C4-2B (cell line): Measurements from ENCODE around the gene GPR17.

Source experiments
- ZFX ChIP-seq: fragments of 450-650 bp; IDR thresholded peaks from 2 replicates; pipeline ENCODE4 v1.6.1; 2017
- TF ChIP-seq, protein P1 (sequence below): fragments of 450-650 bp; conservative IDR thresholded peaks from 2 replicates; pipeline ENCODE4 v1.5.1; 2017; ENCODE audit warnings: mild to moderate bottlenecking

GRCh38 chr2:127661949-127662510, 16.1 kb downstream of the GPR17 start:
- TF ChIP-seq, protein P1, sequence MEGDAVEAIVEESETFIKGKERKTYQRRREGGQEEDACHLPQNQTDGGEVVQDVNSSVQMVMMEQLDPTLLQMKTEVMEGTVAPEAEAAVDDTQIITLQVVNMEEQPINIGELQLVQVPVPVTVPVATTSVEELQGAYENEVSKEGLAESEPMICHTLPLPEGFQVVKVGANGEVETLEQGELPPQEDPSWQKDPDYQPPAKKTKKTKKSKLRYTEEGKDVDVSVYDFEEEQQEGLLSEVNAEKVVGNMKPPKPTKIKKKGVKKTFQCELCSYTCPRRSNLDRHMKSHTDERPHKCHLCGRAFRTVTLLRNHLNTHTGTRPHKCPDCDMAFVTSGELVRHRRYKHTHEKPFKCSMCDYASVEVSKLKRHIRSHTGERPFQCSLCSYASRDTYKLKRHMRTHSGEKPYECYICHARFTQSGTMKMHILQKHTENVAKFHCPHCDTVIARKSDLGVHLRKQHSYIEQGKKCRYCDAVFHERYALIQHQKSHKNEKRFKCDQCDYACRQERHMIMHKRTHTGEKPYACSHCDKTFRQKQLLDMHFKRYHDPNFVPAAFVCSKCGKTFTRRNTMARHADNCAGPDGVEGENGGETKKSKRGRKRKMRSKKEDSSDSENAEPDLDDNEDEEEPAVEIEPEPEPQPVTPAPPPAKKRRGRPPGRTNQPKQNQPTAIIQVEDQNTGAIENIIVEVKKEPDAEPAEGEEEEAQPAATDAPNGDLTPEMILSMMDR, result no peak
- TF ChIP-seq ZFX, result no peak
